HG02885 (cell line): Measurements from ENCODE around the gene OR52B6.
"Not testable (repeated sequence)": the region's sequence is repeated elsewhere in the genome, so short reads cannot be mapped to it uniquely, and the experiment has no call there.

Source experiments
- ATAC-seq: cut with Tn5 transposase; IDR thresholded peaks from one replicate; pipeline ENCODE4 v1.9.1; 2021; ENCODE audit warnings: mild to moderate bottlenecking; ENCODE audit not compliant: unreplicated experiment, poor library complexity

Gene OR52B6

DNA sequence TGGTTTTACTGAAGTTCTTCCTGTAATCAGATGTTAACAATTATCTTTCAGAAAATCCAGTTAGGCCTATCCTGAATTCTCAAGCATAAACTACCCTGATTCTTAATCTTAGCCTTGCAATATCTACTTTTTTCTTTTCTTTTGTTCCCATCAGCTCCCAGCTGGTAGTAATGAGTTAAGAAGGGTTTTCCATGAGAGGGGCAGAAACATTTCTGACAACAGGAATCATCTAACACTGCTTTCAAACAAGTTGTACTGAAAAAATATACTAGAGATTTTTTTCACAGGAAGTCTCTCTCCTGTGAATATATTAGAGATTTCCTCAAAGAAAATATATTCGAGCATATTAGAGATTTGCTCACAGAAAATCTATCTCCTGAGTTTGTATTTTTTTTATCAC is 12.5 kb downstream of the OR52B6 start:
- ATAC-seq, result no peak

DNA sequence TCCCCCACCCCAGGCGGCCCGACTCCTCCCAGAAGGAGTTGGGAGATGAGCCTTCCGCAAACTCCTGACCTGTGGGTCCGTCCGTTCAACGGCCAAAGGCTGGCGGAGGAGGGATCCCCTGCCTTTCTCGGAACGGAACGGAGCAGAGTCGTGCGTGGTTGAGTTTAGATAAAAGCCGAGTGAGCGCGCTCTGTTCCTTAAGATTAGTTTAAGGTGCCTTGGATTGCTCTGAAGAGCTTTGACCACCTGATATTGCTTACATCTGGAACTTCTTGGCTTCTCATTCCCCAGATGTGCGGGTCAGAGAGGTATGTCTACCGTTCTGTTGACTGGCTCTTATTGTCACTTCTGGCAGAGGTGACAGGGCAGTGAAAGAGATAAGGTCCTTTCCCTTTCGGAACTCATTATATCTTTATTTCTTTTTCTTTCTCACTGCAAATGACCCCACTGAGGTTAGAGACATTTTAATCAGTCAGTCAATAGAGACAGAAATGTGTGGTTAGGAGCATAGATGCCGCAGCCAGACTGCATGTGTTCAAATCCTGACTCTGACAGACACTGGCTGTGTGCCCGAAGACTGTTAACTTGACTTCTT is 16.0 kb downstream of the OR52B6 start, which contains the start of gene TRIM6:
Gene TRIM6 (plus strand): TSS at position 31 of the 595 bp plus-strand sequence. CDS start 261 bp downstream, at position 292.
- ATAC-seq, result peak; percentile 34

- ATAC-seq, result no peak
Measured at GRCh38 chr11:5597953-5598352, 17.3 kb downstream of the OR52B6 start.

DNA sequence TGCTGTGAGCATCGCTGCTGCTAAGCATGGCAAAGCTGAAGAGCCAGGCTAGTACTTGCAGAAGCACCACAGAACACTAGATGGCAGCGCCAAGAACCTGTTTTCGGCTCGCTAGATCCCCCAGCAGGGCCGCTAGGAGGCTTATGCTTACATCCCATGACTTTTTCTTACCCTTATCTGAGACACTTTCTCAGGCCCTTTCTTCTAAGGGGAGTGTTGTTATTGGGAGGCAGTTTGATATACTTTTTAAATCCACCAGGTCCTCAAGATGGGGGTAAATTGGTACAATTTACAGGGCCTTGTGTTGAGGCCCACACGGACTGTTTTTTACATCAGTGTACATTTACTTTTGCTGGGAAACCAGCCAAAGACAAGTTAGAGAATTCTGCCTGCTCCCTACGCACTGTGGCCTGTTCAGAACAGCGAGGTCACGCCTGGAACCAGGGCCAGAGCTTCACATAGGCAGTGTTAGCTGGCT is 19.7 kb downstream of the OR52B6 start:
- ATAC-seq, result peak; percentile 97

DNA sequence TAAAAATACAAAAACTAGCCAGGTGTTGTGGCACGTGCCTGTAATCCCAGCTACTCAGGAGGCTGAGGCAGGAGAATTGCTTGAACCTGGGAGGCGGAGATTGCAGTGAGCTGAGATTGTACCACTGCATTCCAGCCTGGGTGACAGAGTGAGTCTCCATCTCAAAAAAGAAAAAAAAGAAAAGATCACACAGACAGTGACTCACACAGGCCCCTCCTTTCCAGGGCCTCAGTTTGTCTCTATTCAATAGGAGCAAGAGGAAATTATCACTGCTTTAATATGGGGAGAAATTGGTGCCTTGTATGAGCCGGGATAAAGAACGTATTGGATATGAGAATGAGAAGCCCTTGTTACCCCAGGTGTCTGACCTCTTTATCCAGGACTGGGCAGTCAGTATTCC is 22.1 kb downstream of the OR52B6 start:
- not testable (repeated sequence) for ATAC-seq

GRCh38 chr11:5603326-5603725 is 22.6 kb downstream of the OR52B6 start:
- no peak for ATAC-seq

DNA sequence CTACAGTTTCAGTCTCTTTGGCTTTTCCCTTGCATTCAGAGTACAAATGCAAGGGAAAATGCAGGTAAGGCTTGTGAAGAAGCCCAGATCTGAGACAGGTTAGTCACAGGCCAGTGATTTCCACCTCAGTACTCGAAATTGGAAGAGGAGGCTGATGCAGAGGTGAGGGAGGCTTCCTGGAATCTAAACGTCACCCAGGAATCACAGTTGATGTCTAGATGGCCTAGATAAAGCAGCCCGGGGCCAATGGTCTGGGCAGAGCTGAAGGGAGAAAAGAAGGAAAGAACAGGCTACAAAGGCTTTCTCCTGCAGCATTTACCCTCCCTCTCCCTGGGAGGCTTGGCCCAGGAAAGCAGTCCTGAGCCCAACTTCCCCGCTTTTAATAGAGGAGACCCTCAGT is 24.2 kb downstream of the OR52B6 start:
- ATAC-seq, result no peak

DNA sequence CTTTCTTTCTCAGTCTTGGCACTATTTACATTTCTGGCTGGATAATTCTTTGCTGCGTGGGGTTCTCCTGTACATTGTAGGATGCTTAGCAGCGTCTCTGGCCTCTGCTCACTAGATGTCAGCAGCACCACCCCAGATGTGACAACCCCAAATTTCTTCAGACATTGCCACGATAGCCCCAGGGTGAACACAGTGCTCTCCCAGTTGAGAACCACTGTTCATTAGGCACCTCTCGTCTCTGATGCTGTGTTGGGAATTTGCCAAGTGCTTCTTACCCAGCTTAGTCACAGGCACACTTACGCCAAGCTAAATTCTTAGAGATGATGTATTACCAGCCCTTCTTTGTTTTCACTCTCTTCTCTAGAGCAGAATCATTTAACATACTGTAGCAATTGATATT is 25.2 kb downstream of the OR52B6 start:
- ATAC-seq, result peak; percentile 61

- ATAC-seq, result no peak
Measured at GRCh38 chr11:5608808-5609207, 28.1 kb downstream of the OR52B6 start.

DNA sequence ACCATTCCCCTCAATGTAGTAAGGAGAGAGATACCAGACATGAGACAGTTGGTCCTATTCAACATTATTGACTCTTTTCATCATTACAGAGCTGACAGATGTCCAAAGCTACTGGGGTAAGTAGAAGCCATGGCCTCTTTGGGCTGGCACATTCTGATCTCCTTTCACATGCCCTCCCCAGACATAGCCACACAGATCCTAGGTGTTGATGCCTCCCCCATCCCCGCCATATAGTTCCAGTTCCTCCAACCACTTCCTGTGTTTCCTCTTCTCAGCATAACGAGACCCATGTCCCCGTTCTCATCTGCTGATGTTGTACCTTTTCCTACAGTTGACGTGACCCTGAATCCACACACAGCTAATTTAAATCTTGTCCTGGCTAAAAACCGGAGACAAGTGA is 29.8 kb downstream of the OR52B6 start:
- ATAC-seq, result no peak

DNA sequence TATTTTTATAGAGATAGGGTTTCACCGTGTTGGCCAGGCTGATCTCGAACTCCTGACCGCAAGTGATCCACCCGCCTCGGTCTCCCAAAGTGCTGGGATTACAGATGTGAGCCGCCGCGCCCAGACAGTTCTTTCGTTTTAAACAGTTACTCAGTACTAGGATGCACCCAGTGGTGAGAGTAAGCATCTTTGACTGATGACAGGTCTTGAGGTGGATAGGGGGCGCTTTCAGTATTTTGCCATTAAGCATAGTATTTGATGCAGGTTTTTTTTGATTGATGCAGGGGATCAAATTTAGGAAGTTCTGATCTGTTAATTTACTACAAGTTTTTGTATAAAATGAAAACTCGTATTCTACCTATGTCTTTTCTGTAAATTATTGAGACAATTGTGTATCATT is 30.9 kb downstream of the OR52B6 start:
- no peak for ATAC-seq

- ATAC-seq, result no peak
Measured at GRCh38 chr11:5618807-5619206, 38.1 kb downstream of the OR52B6 start.

DNA sequence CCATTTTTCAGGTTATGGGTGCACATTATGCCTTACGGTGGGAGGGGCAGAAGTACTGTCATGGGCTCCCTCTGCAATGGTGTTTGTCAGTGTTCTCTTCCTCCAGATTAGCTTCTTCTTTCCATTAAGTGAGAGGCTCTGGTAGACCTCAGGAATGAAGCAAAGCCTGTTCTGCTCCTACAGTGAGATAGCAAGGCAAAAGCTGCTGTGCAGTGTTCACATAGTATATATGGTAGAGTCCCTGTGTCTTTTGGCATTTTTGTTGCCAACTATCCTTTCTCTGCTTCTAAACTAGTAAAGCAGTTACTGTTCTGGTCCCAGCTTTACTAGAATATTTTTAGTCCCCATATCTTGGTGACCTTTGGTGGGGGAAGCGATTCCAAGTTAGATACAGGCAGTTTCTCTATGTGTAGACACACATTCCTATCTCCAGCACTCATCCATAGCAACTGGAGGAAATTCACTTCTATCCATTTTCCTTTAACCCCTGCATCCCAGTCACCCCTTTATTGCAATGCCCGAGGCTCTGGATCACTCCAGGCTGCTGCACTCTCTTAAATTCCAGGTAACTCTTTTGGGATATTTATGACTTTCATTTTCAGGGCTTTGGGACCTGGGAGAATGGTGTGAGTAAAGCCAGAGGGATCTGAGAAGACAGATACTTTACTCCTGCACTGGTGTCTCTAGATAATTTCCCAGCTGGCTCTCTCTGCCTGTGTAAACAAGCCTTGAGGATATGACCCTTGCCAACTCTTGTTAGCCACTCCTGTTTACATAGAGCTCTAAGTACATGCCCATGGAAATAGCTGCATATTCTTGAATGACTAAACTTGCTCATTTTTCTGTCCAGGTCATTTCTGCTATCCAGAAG is 40.2 kb downstream of the OR52B6 start:
- no peak for ATAC-seq

- no peak for ATAC-seq
Measured at GRCh38 chr11:5621580-5621979, 40.9 kb downstream of the OR52B6 start.

DNA sequence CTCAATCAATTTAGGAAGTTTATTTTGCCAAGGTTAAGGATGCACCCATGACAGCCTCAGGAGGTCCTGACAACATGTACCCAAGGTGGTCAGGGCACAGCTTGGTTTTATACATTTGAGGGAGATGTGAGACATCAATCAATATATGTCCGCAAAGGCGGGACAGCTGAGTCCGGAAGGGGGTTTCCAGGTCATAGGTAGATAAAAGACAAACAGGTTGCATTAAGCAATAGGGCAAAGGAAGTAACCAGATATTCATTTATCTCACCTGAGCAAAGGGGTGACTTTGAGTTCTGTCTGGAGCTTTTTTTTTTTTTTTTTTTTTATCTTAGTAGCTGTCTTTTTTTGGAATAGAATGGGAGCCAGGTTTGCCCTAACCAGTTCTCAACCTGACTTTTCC is 42.1 kb downstream of the OR52B6 start:
- ATAC-seq, result no peak

DNA sequence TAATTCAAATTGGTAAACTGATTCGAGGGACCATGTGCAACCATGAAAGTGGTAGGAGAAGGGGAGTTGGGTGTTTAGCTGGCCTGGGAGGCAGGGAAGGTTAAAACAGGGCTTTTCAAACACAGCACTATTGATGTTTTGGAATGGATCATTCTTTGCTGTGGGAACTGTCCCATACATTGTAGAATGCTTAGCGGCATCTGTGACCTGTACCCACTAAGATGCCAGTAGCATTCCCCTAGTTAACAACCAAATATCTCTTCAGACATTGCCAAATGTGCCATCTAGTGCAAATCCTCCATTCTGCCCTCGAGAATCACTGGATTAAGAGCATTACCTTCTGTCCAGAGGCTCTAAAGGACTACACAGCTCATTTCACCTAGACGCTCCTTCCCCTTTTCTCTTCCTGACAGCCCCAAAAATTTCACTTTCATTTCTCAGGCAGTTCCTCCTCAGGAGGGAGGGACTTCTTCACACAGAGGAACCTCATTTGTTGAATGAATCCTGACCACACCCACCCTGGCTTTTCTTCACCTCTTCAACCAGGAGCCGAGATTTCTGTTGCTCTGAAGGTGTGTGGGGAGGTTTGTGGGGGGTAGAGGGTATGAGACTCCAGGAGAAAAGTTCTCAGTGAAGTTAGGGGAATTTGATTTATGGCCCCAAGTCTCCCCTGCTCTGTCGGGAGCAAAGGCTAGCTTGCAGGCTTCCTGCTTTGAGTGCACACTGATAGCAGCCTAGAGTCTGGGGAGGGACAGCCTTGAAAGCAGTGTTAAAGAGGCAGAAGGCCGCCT is 44.0 kb downstream of the OR52B6 start, which contains the start of gene TRIM34:
Gene TRIM34 (plus strand): TSS at position 513 of the 791 bp plus-strand sequence. CDS start 7,331 bp downstream, outside the sequence.
- peak; percentile 96 for ATAC-seq

DNA sequence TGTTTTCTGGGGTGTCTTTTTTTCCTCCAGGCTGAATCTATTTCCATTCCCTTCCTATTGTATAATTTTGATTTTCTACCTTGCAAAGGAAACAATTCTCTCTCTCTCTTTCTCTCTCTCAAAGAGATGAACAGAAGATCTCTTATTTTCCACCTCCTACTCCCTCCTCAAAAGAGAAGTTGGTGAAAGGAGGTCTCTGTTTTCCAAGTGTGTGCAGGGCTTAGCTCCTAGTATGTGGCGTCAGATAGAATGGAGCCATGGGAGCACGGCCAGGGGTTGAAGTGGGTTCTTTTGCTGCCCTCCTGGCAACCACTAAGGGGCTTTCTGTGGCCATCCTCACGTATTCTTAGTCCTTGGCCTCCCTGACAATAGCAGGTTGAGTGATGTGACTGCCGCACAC is 44.6 kb downstream of the OR52B6 start:
- peak; percentile 6 for ATAC-seq

GRCh38 chr11:5626196-5626595 is 45.5 kb downstream of the OR52B6 start:
- ATAC-seq, result no peak

- ATAC-seq, result peak; percentile 30
Measured at GRCh38 chr11:5631417-5631816, 50.7 kb downstream of the OR52B6 start.
